Natural killer cell treated with Interleukin-12 subunit alpha and Interleukin-12 subunit beta and Interleukin-15 and Interleukin-18, amount 100 ng/mL, for 72 hours (primary cell): ENCODE data around the gene ROBO1. TPM values are rescaled to one million over a fixed set of nuclear protein-coding genes. Genes with fewer than 3 reads are reported as not detected.

Experiments
- ATAC-seq, 2 donors: fragments of 150-1000 bp; cut with Tn5 transposase in 1 of 2; sonication (Bioruptor Pico), chemical (Tn5 transposase) in 1 of 2; 2 replicates each; pipeline ENCODE4 v1.10.0; 2021
- DNase-seq: peaks from one replicate; pipeline ENCODE4 v3.0.0; 2022; ENCODE audit warnings: low spot score
- H3K27ac Mint-ChIP-seq, 2 donors: 1 replicate in 1 of 2; 2 replicates in 1 of 2; pipeline ENCODE4 v1.8.0; 2022; ENCODE audit warnings: mixed read lengths in 2 of 2, mild to moderate bottlenecking in 1 of 2, moderate library complexity in 1 of 2
- H3K27me3 Mint-ChIP-seq, 2 donors: 1 replicate in 1 of 2; 2 replicates in 1 of 2; pipeline ENCODE4 v1.8.0; 2022; ENCODE audit warnings: mixed read lengths in 2 of 2
- H3K36me3 Mint-ChIP-seq: one replicate; pipeline ENCODE4 v1.8.0; 2022; ENCODE audit warnings: mixed read lengths
- H3K4me1 Mint-ChIP-seq, 2 donors: 1 replicate in 1 of 2; 2 replicates in 1 of 2; pipeline ENCODE4 v1.8.0; 2022; ENCODE audit warnings: low read depth in 2 of 2, mixed read lengths in 2 of 2, mild to moderate bottlenecking in 1 of 2
- H3K4me3 Mint-ChIP-seq: one replicate; pipeline ENCODE4 v1.8.0; 2022; ENCODE audit warnings: mixed read lengths
- H3K9me3 Mint-ChIP-seq: 2 replicates; pipeline ENCODE4 v1.8.0; 2022; ENCODE audit warnings: mixed read lengths
- total RNA-seq, 2 donors: library from RNA; stranded (reverse); gene quantifications; one replicate each; pipeline ENCODE4 v1.2.3, GENCODE V29; 2022

ROBO1 gene
- total RNA-seq, 2 donors from 2014 or later, result 0.05 TPM; not detected in 1

- Mint-ChIP-seq H3K27me3 (no peaks in the 10 kb centered on the region), H3K36me3 (no peaks in the 10 kb centered on the region), H3K9me3 (peaks cover 17% of the 10 kb centered on the region)
Observed at GRCh38 chr3:79167651-79168416, 600.0 kb downstream of the ROBO1 start.

GRCh38 chr3:79162653-79163052 lies 605.1 kb downstream of the ROBO1 start:
- Mint-ChIP-seq H3K4me1 (no peaks in the 10 kb centered on the region), H3K27me3 (no peaks in the 10 kb centered on the region), H3K36me3 (no peaks in the 10 kb centered on the region), H3K4me3 (no peak overlapping the region), H3K9me3 (peaks cover 14% of the 10 kb centered on the region), H3K27ac (no peak overlapping the region)
- no peak for ATAC-seq
- no peak for DNase-seq

More at GRCh38 chr3:79167651-79168416, 600.0 kb downstream of the ROBO1 start:
- H3K27ac Mint-ChIP-seq, result no peak overlapping the region
- ATAC-seq (no peak), DNase-seq (no peak)
- H3K4me3 Mint-ChIP-seq, result no peak overlapping the region
- no peaks in the 10 kb centered on the region for H3K4me1 Mint-ChIP-seq

- ATAC-seq, result no peak
- no peaks in the 10 kb centered on the region for H3K36me3 Mint-ChIP-seq
- DNase-seq, result no peak
- no peaks in the 10 kb centered on the region for H3K27me3 Mint-ChIP-seq
- H3K9me3 Mint-ChIP-seq, result peaks cover 16% of the 10 kb centered on the region
- no peaks in the 10 kb centered on the region for H3K4me1 Mint-ChIP-seq
- H3K27ac Mint-ChIP-seq, result no peak overlapping the region
- H3K4me3 Mint-ChIP-seq, result no peak overlapping the region
Observed at GRCh38 chr3:79161941-79162340, 605.9 kb downstream of the ROBO1 start.

- Mint-ChIP-seq H3K27me3 (no peaks in the 10 kb centered on the region), H3K27ac (no peak overlapping the region), H3K4me1 (no peaks in the 10 kb centered on the region), H3K36me3 (no peaks in the 10 kb centered on the region), H3K9me3 (peaks cover 20% of the 10 kb centered on the region), H3K4me3 (no peak overlapping the region)
- DNase-seq (no peak), ATAC-seq (no peak)
Observed at GRCh38 chr3:79160421-79160820, 607.4 kb downstream of the ROBO1 start.

- no peaks in the 10 kb centered on the region for H3K4me1 Mint-ChIP-seq
- no peak for DNase-seq
- H3K4me3 Mint-ChIP-seq, result no peak overlapping the region
- H3K27ac Mint-ChIP-seq, result no peak overlapping the region
- H3K36me3 Mint-ChIP-seq, result no peaks in the 10 kb centered on the region
- ATAC-seq, result no peak
- peaks cover 15% of the 10 kb centered on the region for H3K9me3 Mint-ChIP-seq
- H3K27me3 Mint-ChIP-seq, result no peaks in the 10 kb centered on the region
Observed at GRCh38 chr3:79159736-79160135, 608.1 kb downstream of the ROBO1 start.

- H3K9me3 Mint-ChIP-seq, result peaks cover 12% of the 10 kb centered on the region
- H3K27ac Mint-ChIP-seq, result no peak overlapping the region
- ATAC-seq (no peak), DNase-seq (no peak)
- H3K36me3 Mint-ChIP-seq, result no peaks in the 10 kb centered on the region
- no peak overlapping the region for H3K4me3 Mint-ChIP-seq
- H3K27me3 Mint-ChIP-seq, result no peaks in the 10 kb centered on the region
- H3K4me1 Mint-ChIP-seq, result no peaks in the 10 kb centered on the region
Observed at GRCh38 chr3:79157191-79157590, 610.6 kb downstream of the ROBO1 start.

- Mint-ChIP-seq H3K27me3 (no peaks in the 10 kb centered on the region), H3K27ac (no peak overlapping the region), H3K4me1 (no peaks in the 10 kb centered on the region), H3K9me3 (peaks cover 21% of the 10 kb centered on the region), H3K4me3 (no peak overlapping the region), H3K36me3 (peaks cover 11% of the 10 kb centered on the region)
- no peak for ATAC-seq
- DNase-seq, result no peak
Observed at GRCh38 chr3:79154865-79155264, 612.9 kb downstream of the ROBO1 start.

GRCh38 chr3:79148786-79149185 lies 619.0 kb downstream of the ROBO1 start:
- ATAC-seq (no peak), DNase-seq (no peak)
- no peak overlapping the region for H3K27ac Mint-ChIP-seq
- no peak overlapping the region for H3K4me3 Mint-ChIP-seq
- peaks cover 27% of the 10 kb centered on the region for H3K9me3 Mint-ChIP-seq
- H3K4me1 Mint-ChIP-seq, result no peaks in the 10 kb centered on the region
- H3K27me3 Mint-ChIP-seq, result no peaks in the 10 kb centered on the region
- peaks cover 11% of the 10 kb centered on the region for H3K36me3 Mint-ChIP-seq

GRCh38 chr3:79146024-79146423 lies 621.8 kb downstream of the ROBO1 start:
- ATAC-seq (no peak), DNase-seq (no peak)
- peaks cover 1% of the 10 kb centered on the region for H3K36me3 Mint-ChIP-seq
- H3K4me1 Mint-ChIP-seq, result no peaks in the 10 kb centered on the region
- H3K27ac Mint-ChIP-seq, result no peak overlapping the region
- H3K27me3 Mint-ChIP-seq, result no peaks in the 10 kb centered on the region
- no peak overlapping the region for H3K4me3 Mint-ChIP-seq
- H3K9me3 Mint-ChIP-seq, result peaks cover 15% of the 10 kb centered on the region

GRCh38 chr3:79140708-79141107 lies 627.1 kb downstream of the ROBO1 start:
- Mint-ChIP-seq H3K4me3 (no peak overlapping the region), H3K36me3 (no peaks in the 10 kb centered on the region), H3K9me3 (peaks cover 9% of the 10 kb centered on the region), H3K4me1 (no peaks in the 10 kb centered on the region), H3K27me3 (no peaks in the 10 kb centered on the region), H3K27ac (no peak overlapping the region)
- no peak for ATAC-seq
- DNase-seq, result no peak

GRCh38 chr3:79139395-79140068 lies 628.3 kb downstream of the ROBO1 start:
- Mint-ChIP-seq H3K4me3 (no peak overlapping the region), H3K36me3 (no peaks in the 10 kb centered on the region), H3K4me1 (no peaks in the 10 kb centered on the region), H3K9me3 (peaks cover 9% of the 10 kb centered on the region), H3K27me3 (no peaks in the 10 kb centered on the region), H3K27ac (no peak overlapping the region)
- ATAC-seq, result no peak
- no peak for DNase-seq

GRCh38 chr3:79125313-79125984 lies 642.3 kb downstream of the ROBO1 start:
- no peak for ATAC-seq
- H3K4me1 Mint-ChIP-seq, result no peaks in the 10 kb centered on the region
- no peak overlapping the region for H3K4me3 Mint-ChIP-seq
- H3K27ac Mint-ChIP-seq, result no peak overlapping the region
- H3K9me3 Mint-ChIP-seq, result peaks cover 15% of the 10 kb centered on the region
- H3K27me3 Mint-ChIP-seq, result no peaks in the 10 kb centered on the region
- no peak for DNase-seq
- H3K36me3 Mint-ChIP-seq, result no peaks in the 10 kb centered on the region

GRCh38 chr3:79115458-79115857 lies 652.3 kb downstream of the ROBO1 start:
- no peak for DNase-seq
- Mint-ChIP-seq H3K27me3 (no peaks in the 10 kb centered on the region), H3K9me3 (peaks cover 12% of the 10 kb centered on the region), H3K27ac (no peak overlapping the region), H3K36me3 (peaks cover 9% of the 10 kb centered on the region), H3K4me3 (no peak overlapping the region), H3K4me1 (no peaks in the 10 kb centered on the region)
- no peak for ATAC-seq

- Mint-ChIP-seq H3K27ac (no peak overlapping the region), H3K4me1 (no peaks in the 10 kb centered on the region), H3K9me3 (peaks cover 8% of the 10 kb centered on the region), H3K27me3 (no peaks in the 10 kb centered on the region), H3K4me3 (no peak overlapping the region), H3K36me3 (peaks cover 9% of the 10 kb centered on the region)
- no peak for DNase-seq
- no peak for ATAC-seq
Observed at GRCh38 chr3:79113876-79114275, 653.9 kb downstream of the ROBO1 start.
